Measurements from ENCODE around the gene COBL. TPM values are rescaled to one million over a fixed set of nuclear protein-coding genes. Genes with fewer than 3 reads are reported as not detected.
"Not testable (repeated sequence)": the region's sequence is repeated elsewhere in the genome, so short reads cannot be mapped to it uniquely, and the experiment has no call there.

COBL gene
- total RNA-seq, 1 donor from 2014 or later = 25.7 TPM

- Mint-ChIP-seq H3K36me3 (no peaks in the 10 kb centered on the region), H3K27me3 (peaks cover 3% of the 10 kb centered on the region), H3K4me1 (ENCODE audit: unreplicated experiment) (no peaks in the 10 kb centered on the region), H3K27ac (no peak overlapping the region), H3K4me3 (no peak overlapping the region), H3K9me3 (no peaks in the 10 kb centered on the region)
- no peak for TF ChIP-seq CTCF (conservative IDR thresholded peaks at IDR 0.05)
- no peak for DNase-seq (ENCODE audit: extremely low spot score, unreplicated experiment)
Measured at GRCh38 chr7:50994753-50995319, 321.8 kb downstream of the COBL start.

- not testable (repeated sequence) for DNase-seq (ENCODE audit: extremely low spot score, unreplicated experiment); H3K36me3 Mint-ChIP-seq; H3K9me3 Mint-ChIP-seq; H3K4me3 Mint-ChIP-seq; H3K27ac Mint-ChIP-seq; H3K4me1 Mint-ChIP-seq (ENCODE audit: unreplicated experiment); H3K27me3 Mint-ChIP-seq
Measured at GRCh38 chr7:50990214-50990613, 326.4 kb downstream of the COBL start.

- Mint-ChIP-seq H3K9me3 (no peaks in the 10 kb centered on the region), H3K36me3 (no peaks in the 10 kb centered on the region), H3K27me3 (peaks cover 3% of the 10 kb centered on the region), H3K27ac (no peak overlapping the region), H3K4me1 (ENCODE audit: unreplicated experiment) (no peaks in the 10 kb centered on the region), H3K4me3 (no peak overlapping the region)
- TF ChIP-seq CTCF (conservative IDR thresholded peaks at IDR 0.05) = no peak
- DNase-seq (ENCODE audit: extremely low spot score, unreplicated experiment) = no peak
Measured at GRCh38 chr7:50988988-50989387, 327.6 kb downstream of the COBL start.

- no peaks in the 10 kb centered on the region for H3K4me1 Mint-ChIP-seq (ENCODE audit: unreplicated experiment)
- H3K36me3 Mint-ChIP-seq = no peaks in the 10 kb centered on the region
- H3K27me3 Mint-ChIP-seq = peaks cover 3% of the 10 kb centered on the region
- no peak for TF ChIP-seq CTCF (conservative IDR thresholded peaks at IDR 0.05)
- H3K9me3 Mint-ChIP-seq = no peaks in the 10 kb centered on the region
- no peak for DNase-seq (ENCODE audit: extremely low spot score, unreplicated experiment)
- no peak overlapping the region for H3K4me3 Mint-ChIP-seq
- no peak overlapping the region for H3K27ac Mint-ChIP-seq
Measured at GRCh38 chr7:50988465-50988864, 328.1 kb downstream of the COBL start.

- TF ChIP-seq CTCF (conservative IDR thresholded peaks at IDR 0.05) = no peak
- Mint-ChIP-seq H3K27ac (no peak overlapping the region), H3K4me3 (no peak overlapping the region), H3K36me3 (no peaks in the 10 kb centered on the region), H3K27me3 (peaks cover 3% of the 10 kb centered on the region), H3K9me3 (no peaks in the 10 kb centered on the region), H3K4me1 (ENCODE audit: unreplicated experiment) (no peaks in the 10 kb centered on the region)
- DNase-seq (ENCODE audit: extremely low spot score, unreplicated experiment) = no peak
Measured at GRCh38 chr7:50985096-50985495, 331.5 kb downstream of the COBL start.

- no peak overlapping the region for H3K4me3 Mint-ChIP-seq
- no peaks in the 10 kb centered on the region for H3K4me1 Mint-ChIP-seq (ENCODE audit: unreplicated experiment)
- no peak for TF ChIP-seq CTCF (conservative IDR thresholded peaks at IDR 0.05)
- no peaks in the 10 kb centered on the region for H3K36me3 Mint-ChIP-seq
- DNase-seq (ENCODE audit: extremely low spot score, unreplicated experiment) = no peak
- no peaks in the 10 kb centered on the region for H3K9me3 Mint-ChIP-seq
- H3K27ac Mint-ChIP-seq = no peak overlapping the region
- peaks cover 3% of the 10 kb centered on the region for H3K27me3 Mint-ChIP-seq
Measured at GRCh38 chr7:50983850-50984249, 332.8 kb downstream of the COBL start.

Measured in type B pancreatic cell (in vitro differentiated cells).